HEK293 (cell line): ENCODE data around the gene DACH2.

Source experiments
- CTCF ChIA-PET: fragments of 350-600 bp; formaldehyde crosslinking; extraction: SDS; loops from one replicate; lab custom pipeline; 2021; ENCODE audit warnings: antibody characterized with exemption; lab: Yijun Ruan, JAX
- POLR2A ChIA-PET: fragments of 300-600 bp; formaldehyde crosslinking; extraction: SDS; loops from one replicate; lab custom pipeline; 2020; ENCODE audit warnings: antibody characterized with exemption, inconsistent platforms; lab: Yijun Ruan, JAX
- H3K27ac ChIP-seq: fragments of 200-500 bp; sonication (Bioruptor generic); 2 replicates; pipeline ENCODE4 v1.5.1; 2014; ENCODE audit warnings: low read depth, low read length, control low read depth, inconsistent platforms; ENCODE audit errors: extremely low read depth
- H3K36me3 ChIP-seq, 2 experiments: fragments of 200-500 bp in 1 of 2; sonication (Bioruptor generic) in 1 of 2; 1 replicate in 1 of 2; 2 replicates in 1 of 2; pipeline ENCODE4 v1.5.1; 2014 to 2017; ENCODE audit warnings: inconsistent platforms in 2 of 2, low read length in 2 of 2; ENCODE audit not compliant: control insufficient read depth in 2 of 2, insufficient read depth in 1 of 2
- H3K4me1 ChIP-seq: fragments of 200-500 bp; sonication (Bioruptor generic); 2 replicates; pipeline ENCODE4 v1.5.1; 2014; ENCODE audit warnings: mild to moderate bottlenecking, low read length, inconsistent platforms; ENCODE audit not compliant: control insufficient read depth, insufficient read depth
- H3K4me3 ChIP-seq: 2 replicates; pipeline ENCODE4 v1.5.1; 2011; ENCODE audit warnings: low read depth, mild to moderate bottlenecking, control low read depth, low read length, moderate library complexity
- H3K9me3 ChIP-seq: fragments of 200-500 bp; sonication (Bioruptor generic); 2 replicates; pipeline ENCODE4 v1.5.1; 2014; ENCODE audit warnings: low read depth, low read length, inconsistent platforms; ENCODE audit not compliant: control insufficient read depth, insufficient read depth
- BCL11B ChIP-seq: fragments of 450-650 bp; formaldehyde crosslinking; IDR thresholded peaks from 2 replicates; pipeline ENCODE4 v1.5.1; 2016; ENCODE audit warnings: low read depth, missing biosample characterization, missing genetic modification characterization
- FEZF1 ChIP-seq: fragments of 450-650 bp; formaldehyde crosslinking; IDR thresholded peaks from 2 replicates; pipeline ENCODE4 v1.5.1; 2016; ENCODE audit warnings: missing biosample characterization, missing genetic modification characterization
- GFI1B ChIP-seq: fragments of 450-650 bp; formaldehyde crosslinking; IDR thresholded peaks from 2 replicates; pipeline ENCODE4 v1.5.1; 2016; ENCODE audit warnings: missing biosample characterization, missing genetic modification characterization
- INSM2 ChIP-seq: fragments of 450-650 bp; formaldehyde crosslinking; IDR thresholded peaks from 2 replicates; pipeline ENCODE4 v1.5.1; 2016; ENCODE audit warnings: missing biosample characterization, missing genetic modification characterization
- KLF16 ChIP-seq: fragments of 450-650 bp; formaldehyde crosslinking; IDR thresholded peaks from 2 replicates; pipeline ENCODE4 v1.5.1; 2017; ENCODE audit warnings: missing biosample characterization, missing genetic modification characterization
- KLF9 ChIP-seq: fragments of 450-650 bp; formaldehyde crosslinking; IDR thresholded peaks from 2 replicates; pipeline ENCODE4 v1.5.1; 2016; ENCODE audit warnings: missing biosample characterization, missing genetic modification characterization, low read depth
- MZF1 ChIP-seq: fragments of 450-650 bp; formaldehyde crosslinking; IDR thresholded peaks from 2 replicates; pipeline ENCODE4 v1.5.1; 2017; ENCODE audit warnings: missing biosample characterization, missing genetic modification characterization, borderline replicate concordance
- YY1 ChIP-seq: fragments of 450-650 bp; formaldehyde crosslinking; IDR thresholded peaks from 2 replicates; pipeline ENCODE4 v1.5.1; 2018; ENCODE audit warnings: missing biosample characterization, missing genetic modification characterization
- ZBTB1 ChIP-seq: fragments of 450-650 bp; formaldehyde crosslinking; IDR thresholded peaks from 2 replicates; pipeline ENCODE4 v1.5.1; 2016; ENCODE audit warnings: missing biosample characterization, missing genetic modification characterization
- ZBTB44 ChIP-seq: fragments of 450-650 bp; IDR thresholded peaks from 2 replicates; pipeline ENCODE4 v1.5.1; 2018; ENCODE audit warnings: missing biosample characterization, mild to moderate bottlenecking, missing genetic modification characterization
- ZFP37 ChIP-seq: fragments of 450-650 bp; formaldehyde crosslinking; IDR thresholded peaks from 2 replicates; pipeline ENCODE4 v1.5.1; 2016; ENCODE audit warnings: missing biosample characterization, missing genetic modification characterization
- ZNF138 ChIP-seq: fragments of 450-650 bp; formaldehyde crosslinking; IDR thresholded peaks from 2 replicates; pipeline ENCODE4 v1.5.1; 2016; ENCODE audit warnings: missing biosample characterization, missing genetic modification characterization, borderline replicate concordance
- ZNF157 ChIP-seq: fragments of 450-650 bp; formaldehyde crosslinking; IDR thresholded peaks from 2 replicates; pipeline ENCODE4 v1.5.1; 2016; ENCODE audit warnings: missing biosample characterization, missing genetic modification characterization
- ZNF423 ChIP-seq: fragments of 450-650 bp; formaldehyde crosslinking; IDR thresholded peaks from 2 replicates; pipeline ENCODE4 v1.5.1; 2016; ENCODE audit warnings: missing biosample characterization, missing genetic modification characterization
- ZNF610 ChIP-seq: fragments of 450-650 bp; formaldehyde crosslinking; IDR thresholded peaks from 2 replicates; pipeline ENCODE4 v1.5.1; 2016; ENCODE audit warnings: missing biosample characterization, missing genetic modification characterization, borderline replicate concordance
- ZNF626 ChIP-seq: fragments of 450-650 bp; sonication (Bioruptor Pico); formaldehyde crosslinking; IDR thresholded peaks from 2 replicates; pipeline ENCODE4 v1.5.1; 2018; ENCODE audit warnings: missing biosample characterization, missing genetic modification characterization, inconsistent platforms
- ZNF654 ChIP-seq: fragments of 450-650 bp; formaldehyde crosslinking; IDR thresholded peaks from 2 replicates; pipeline ENCODE4 v1.5.1; 2016; ENCODE audit warnings: low read depth, missing biosample characterization, missing genetic modification characterization
- ZNF677 ChIP-seq: fragments of 450-650 bp; IDR thresholded peaks from 2 replicates; pipeline ENCODE4 v1.5.0; 2018; ENCODE audit warnings: missing biosample characterization, mild to moderate bottlenecking, missing genetic modification characterization, moderate library complexity
- ZNF704 ChIP-seq: fragments of 450-650 bp; formaldehyde crosslinking; IDR thresholded peaks from 2 replicates; pipeline ENCODE4 v1.5.1; 2016; ENCODE audit warnings: missing biosample characterization, missing genetic modification characterization
- ZNF776 ChIP-seq: fragments of 450-650 bp; formaldehyde crosslinking; IDR thresholded peaks from 2 replicates; pipeline ENCODE4 v1.5.0; 2017; ENCODE audit warnings: missing biosample characterization, missing genetic modification characterization, borderline replicate concordance
- ZNF830 ChIP-seq: fragments of 450-650 bp; IDR thresholded peaks from 2 replicates; pipeline ENCODE4 v1.5.0; 2018; ENCODE audit warnings: missing biosample characterization, missing genetic modification characterization, low read depth, mild to moderate bottlenecking, moderate library complexity

DACH2 gene

GRCh38 chrX:86805241-86805640, 657.0 kb downstream of the DACH2 start:
- no peaks in the 10 kb centered on the region for H3K4me1 ChIP-seq
- ChIA-PET CTCF (no interaction called here), POLR2A (no interaction called here)
- TF ChIP-seq ZNF677 (tag by site-specific recombination) (no peak), ZNF776 (tag by site-specific recombination) (no peak), ZFP37 (tag by site-specific recombination) (no peak), YY1 (no peak), ZNF830 (tag by site-specific recombination) (no peak), FEZF1 (tag by site-specific recombination) (no peak), ZNF704 (no peak), ZBTB1 (no peak), ZNF423 (tag by site-specific recombination) (no peak), KLF16 (no peak), ZNF138 (tag by site-specific recombination) (no peak), ZBTB44 (tag by site-specific recombination) (no peak), GFI1B (tag by site-specific recombination) (no peak), INSM2 (tag by site-specific recombination) (no peak)
- no peaks in the 10 kb centered on the region for H3K36me3 ChIP-seq
- peaks cover 2% of the 10 kb centered on the region for H3K9me3 ChIP-seq
- H3K4me3 ChIP-seq, result no peak overlapping the region
- H3K27ac ChIP-seq, result no peak overlapping the region

- no peaks in the 10 kb centered on the region; the same call in none of the 2 replicates for H3K9me3 ChIP-seq
- ChIA-PET POLR2A (no interaction called here), CTCF (interaction anchor here (0.7 to 2.8 kb wide), 7 partner anchors 10 to 492 kb away, joined by 3 to 18 read pairs (median 3); no protein-coding TSS in a partner anchor)
- H3K4me1 ChIP-seq, result no peaks in the 10 kb centered on the region
- H3K27ac ChIP-seq, result no peak overlapping the region
- TF ChIP-seq ZNF423 (tag by site-specific recombination) (no peak), ZNF654 (tag by site-specific recombination) (peak; percentile 22; the same call in 1 of the 2 replicates), MZF1 (tag by site-specific recombination) (no peak), ZNF157 (no peak)
- no peaks in the 10 kb centered on the region for H3K36me3 ChIP-seq
- no peak overlapping the region for H3K4me3 ChIP-seq
These were observed 658.5 kb downstream of the DACH2 start for GRCh38 chrX:86806786-86807185.

- POLR2A ChIA-PET, result no interaction called here
- H3K4me1 ChIP-seq, result no peaks in the 10 kb centered on the region
- CTCF ChIA-PET, result interaction anchor here (0.6 to 2.8 kb wide), 3 partner anchors 73 to 490 kb away, joined by 5 to 11 read pairs (median 6); no protein-coding TSS in a partner anchor
- no peaks in the 10 kb centered on the region for H3K36me3 ChIP-seq
- no peak overlapping the region for H3K27ac ChIP-seq
- no peak overlapping the region for H3K4me3 ChIP-seq
- TF ChIP-seq ZNF626 (tag by site-specific recombination), result no peak
- TF ChIP-seq KLF9 (tag by site-specific recombination), result no peak
- no peak for TF ChIP-seq ZNF610 (tag by site-specific recombination)
- TF ChIP-seq BCL11B (tag by site-specific recombination), result no peak
- TF ChIP-seq, all 188 proteins: peak for 0
- H3K9me3 ChIP-seq, result no peaks in the 10 kb centered on the region; the same call in none of the 2 replicates
These were observed 661.4 kb downstream of the DACH2 start for GRCh38 chrX:86809651-86810050.
